ENCODE results near the gene BBOF1.

GRCh38 chr14:74109369-74109768 is 90.2 kb downstream of the BBOF1 start:
- TF ChIP-seq, protein P1, sequence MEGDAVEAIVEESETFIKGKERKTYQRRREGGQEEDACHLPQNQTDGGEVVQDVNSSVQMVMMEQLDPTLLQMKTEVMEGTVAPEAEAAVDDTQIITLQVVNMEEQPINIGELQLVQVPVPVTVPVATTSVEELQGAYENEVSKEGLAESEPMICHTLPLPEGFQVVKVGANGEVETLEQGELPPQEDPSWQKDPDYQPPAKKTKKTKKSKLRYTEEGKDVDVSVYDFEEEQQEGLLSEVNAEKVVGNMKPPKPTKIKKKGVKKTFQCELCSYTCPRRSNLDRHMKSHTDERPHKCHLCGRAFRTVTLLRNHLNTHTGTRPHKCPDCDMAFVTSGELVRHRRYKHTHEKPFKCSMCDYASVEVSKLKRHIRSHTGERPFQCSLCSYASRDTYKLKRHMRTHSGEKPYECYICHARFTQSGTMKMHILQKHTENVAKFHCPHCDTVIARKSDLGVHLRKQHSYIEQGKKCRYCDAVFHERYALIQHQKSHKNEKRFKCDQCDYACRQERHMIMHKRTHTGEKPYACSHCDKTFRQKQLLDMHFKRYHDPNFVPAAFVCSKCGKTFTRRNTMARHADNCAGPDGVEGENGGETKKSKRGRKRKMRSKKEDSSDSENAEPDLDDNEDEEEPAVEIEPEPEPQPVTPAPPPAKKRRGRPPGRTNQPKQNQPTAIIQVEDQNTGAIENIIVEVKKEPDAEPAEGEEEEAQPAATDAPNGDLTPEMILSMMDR (conservative IDR thresholded peaks at IDR 0.05; ENCODE audit: low read depth, low read length): no peak
- TF ChIP-seq EZH2 (IDR thresholded peaks at IDR 0.05; ENCODE audit: borderline replicate concordance, low read depth, low read length, poor library complexity, severe bottlenecking): no peak

Data from A673 (cell line).